IPS DF 19.7 (cell line): ENCODE measurements around the gene RAC2.
A peak's percentile ranks its signal among the peaks of the same experiment; 100 is the strongest.

ENCODE experiments used
- DNase-seq: peaks from one replicate; pipeline ENCODE4 v3.0.0-alpha.2; 2013; ENCODE audit warnings: low read depth, low spot score

The RAC2 gene

GRCh38 chr22:37188901-37189466 is 55.1 kb downstream of the RAC2 start:
- no peak for DNase-seq

GRCh38 chr22:37187891-37188761 is 55.9 kb downstream of the RAC2 start, which contains the start of gene C1QTNF6:
C1QTNF6 (minus strand) TSS chr22:37188247; CDS start chr22:37188213, 34 bp downstream.
- DNase-seq: peak; percentile 82

- DNase-seq: no peak
These were observed 56.5 kb downstream of the RAC2 start for GRCh38 chr22:37187552-37187890.

GRCh38 chr22:37186997-37187522 is 57.0 kb downstream of the RAC2 start:
- DNase-seq: no peak

GRCh38 chr22:37186228-37186996 is 57.7 kb downstream of the RAC2 start:
- DNase-seq: peak; percentile 85

GRCh38 chr22:37185646-37186227 is 58.3 kb downstream of the RAC2 start:
- no peak for DNase-seq

- no peak for DNase-seq
These were observed 59.1 kb downstream of the RAC2 start for GRCh38 chr22:37184816-37185541.

GRCh38 chr22:37184380-37184755 is 59.7 kb downstream of the RAC2 start:
- no peak for DNase-seq

GRCh38 chr22:37183432-37184379 is 60.4 kb downstream of the RAC2 start:
- DNase-seq: no peak

GRCh38 chr22:37182949-37183245 is 61.2 kb downstream of the RAC2 start:
- no peak for DNase-seq

- DNase-seq: no peak
These were observed 61.7 kb downstream of the RAC2 start for GRCh38 chr22:37182101-37182948.

- no peak for DNase-seq
These were observed 62.4 kb downstream of the RAC2 start for GRCh38 chr22:37181681-37182080.

GRCh38 chr22:37180531-37181231 is 63.4 kb downstream of the RAC2 start:
- no peak for DNase-seq

GRCh38 chr22:37179622-37180420 is 64.2 kb downstream of the RAC2 start:
- DNase-seq: no peak

GRCh38 chr22:37179126-37179470 is 65.0 kb downstream of the RAC2 start:
- no peak for DNase-seq

GRCh38 chr22:37178350-37179125 is 65.5 kb downstream of the RAC2 start:
- DNase-seq: no peak

GRCh38 chr22:37177755-37178154 is 66.3 kb downstream of the RAC2 start:
- no peak for DNase-seq
